ENCODE results near the gene TOX2. TPM values are rescaled to one million over a fixed set of nuclear protein-coding genes. Genes with fewer than 3 reads are reported as not detected.

Gene TOX2
- total RNA-seq, 1 donor from 2014 or later: 4.8 TPM

- peaks cover 20% of the 10 kb centered on the region for H3K4me1 Mint-ChIP-seq
- ChIA-PET CTCF (no interaction called here), POLR2A (no interaction called here)
- no peaks in the 10 kb centered on the region for H3K36me3 Mint-ChIP-seq (ENCODE audit: low read depth)
- no peak overlapping the region for H3K27ac Mint-ChIP-seq
- H3K9me3 Mint-ChIP-seq: no peaks in the 10 kb centered on the region
- H3K4me3 Mint-ChIP-seq: no peak overlapping the region
- DNase-seq (no peak), ATAC-seq (ENCODE audit: low read depth) (no peak)
- intact Hi-C loops (cut with micrococcal nuclease): no loop called here
- TF ChIP-seq CTCF (IDR thresholded peaks at IDR 0.05): no peak
- H3K27me3 Mint-ChIP-seq: no peaks in the 10 kb centered on the region
These were observed 150.1 kb downstream of the TOX2 start for GRCh38 chr20:44064501-44065400.

DNA sequence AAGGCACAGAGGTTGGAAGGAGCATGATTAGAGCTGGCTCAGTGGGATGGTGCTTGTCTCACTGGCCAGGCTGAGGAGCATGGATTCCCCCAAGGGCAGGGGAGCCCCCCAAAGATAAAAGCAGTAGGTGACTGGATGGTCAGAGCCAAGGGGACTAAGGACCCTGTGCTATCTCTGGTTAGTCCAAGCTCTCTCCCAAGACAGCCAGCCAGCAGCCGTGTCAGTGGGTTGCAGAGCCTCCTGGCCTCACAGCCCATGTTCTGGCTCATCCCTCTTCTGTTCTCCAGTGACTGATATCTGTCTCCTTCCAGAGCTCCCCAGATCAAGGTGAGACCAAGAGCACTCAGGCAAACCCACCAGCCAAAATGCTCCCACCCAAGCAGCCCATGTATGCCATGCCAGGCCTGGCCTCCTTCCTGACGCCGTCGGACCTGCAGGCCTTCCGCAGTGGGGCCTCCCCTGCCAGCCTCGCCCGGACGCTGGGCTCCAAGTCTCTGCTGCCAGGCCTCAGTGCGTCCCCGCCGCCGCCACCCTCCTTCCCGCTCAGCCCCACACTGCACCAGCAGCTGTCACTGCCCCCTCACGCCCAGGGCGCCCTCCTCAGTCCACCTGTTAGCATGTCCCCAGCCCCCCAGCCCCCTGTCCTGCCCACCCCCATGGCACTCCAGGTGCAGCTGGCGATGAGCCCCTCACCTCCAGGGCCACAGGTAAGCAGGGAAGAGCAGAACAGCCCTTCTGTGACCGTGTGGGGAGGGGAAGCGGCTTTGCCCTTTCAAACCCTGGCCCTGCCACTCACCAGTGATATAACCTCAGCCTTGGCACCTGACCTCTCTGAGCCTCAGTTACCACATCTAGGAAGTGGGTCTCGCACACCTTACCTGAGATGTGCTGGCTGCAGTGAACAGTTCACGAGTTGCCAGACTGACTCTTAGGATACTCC lies 151.0 kb downstream of the TOX2 start:
- H3K27me3 Mint-ChIP-seq: no peaks in the 10 kb centered on the region
- no peak for DNase-seq
- H3K4me1 Mint-ChIP-seq: peaks cover 27% of the 10 kb centered on the region
- H3K27ac Mint-ChIP-seq: no peak overlapping the region
- POLR2A ChIA-PET: no interaction called here
- intact Hi-C loops (cut with micrococcal nuclease): no loop called here
- H3K36me3 Mint-ChIP-seq (ENCODE audit: low read depth): no peaks in the 10 kb centered on the region
- CTCF ChIA-PET: no interaction called here
- ATAC-seq (ENCODE audit: low read depth): no peak
- no peaks in the 10 kb centered on the region for H3K9me3 Mint-ChIP-seq
- H3K4me3 Mint-ChIP-seq: no peak overlapping the region
- no peak for TF ChIP-seq CTCF (IDR thresholded peaks at IDR 0.05)

GRCh38 chr20:44066645-44067606 lies 152.3 kb downstream of the TOX2 start:
- no peak for ATAC-seq (ENCODE audit: low read depth)
- no peak for DNase-seq
- Mint-ChIP-seq H3K9me3 (no peaks in the 10 kb centered on the region), H3K4me3 (no peak overlapping the region), H3K27ac (no peak overlapping the region), H3K27me3 (peaks cover under 1% of the 10 kb centered on the region), H3K36me3 (ENCODE audit: low read depth) (no peaks in the 10 kb centered on the region), H3K4me1 (peaks cover 31% of the 10 kb centered on the region)
- no peak for TF ChIP-seq CTCF (IDR thresholded peaks at IDR 0.05)
- intact Hi-C loops (cut with micrococcal nuclease): no loop called here
- CTCF ChIA-PET: no interaction called here
- POLR2A ChIA-PET: interaction anchor here (0.6 kb wide), 1 partner anchor 305 kb away, joined by 9 read pairs; no protein-coding TSS in a partner anchor

GRCh38 chr20:44067650-44068081 lies 153.0 kb downstream of the TOX2 start:
- no peak for ATAC-seq (ENCODE audit: low read depth)
- CTCF ChIA-PET: no interaction called here
- DNase-seq: no peak
- intact Hi-C loops (cut with micrococcal nuclease): loop anchor here (2.0 kb wide), 1 partner anchor 143 kb away; no protein-coding TSS in a partner anchor
- TF ChIP-seq CTCF (IDR thresholded peaks at IDR 0.05): no peak
- no peak overlapping the region for H3K4me3 Mint-ChIP-seq
- H3K4me1 Mint-ChIP-seq: peaks cover 36% of the 10 kb centered on the region
- H3K27ac Mint-ChIP-seq: no peak overlapping the region
- POLR2A ChIA-PET: no interaction called here
- no peaks in the 10 kb centered on the region for H3K36me3 Mint-ChIP-seq (ENCODE audit: low read depth)
- H3K9me3 Mint-ChIP-seq: no peaks in the 10 kb centered on the region
- H3K27me3 Mint-ChIP-seq: peaks cover 5% of the 10 kb centered on the region
